ENCODE data around the gene ZNF827.
"Not testable (repeated sequence)": the region's sequence is repeated elsewhere in the genome, so short reads cannot be mapped to it uniquely, and the experiment has no call there.

The ZNF827 gene

GRCh38 chr4:145861336-145862318 lies 77.0 kb downstream of the ZNF827 start:
- peak; percentile 9 for DNase-seq (ENCODE audit: low spot score)

- no peak for DNase-seq (ENCODE audit: low spot score)
Observed at GRCh38 chr4:145860897-145861296, 77.7 kb downstream of the ZNF827 start.

GRCh38 chr4:145860446-145860845 lies 78.2 kb downstream of the ZNF827 start:
- no peak for DNase-seq (ENCODE audit: low spot score)

- DNase-seq (ENCODE audit: low spot score), result no peak
Observed at GRCh38 chr4:145859926-145860325, 78.7 kb downstream of the ZNF827 start.

- DNase-seq (ENCODE audit: low spot score), result no peak
Observed at GRCh38 chr4:145859426-145859825, 79.2 kb downstream of the ZNF827 start.

GRCh38 chr4:145852256-145852839 lies 86.3 kb downstream of the ZNF827 start:
- no peak for DNase-seq (ENCODE audit: low spot score)

- DNase-seq (ENCODE audit: low spot score), result no peak
Observed at GRCh38 chr4:145851511-145852201, 87.0 kb downstream of the ZNF827 start.

GRCh38 chr4:145847764-145848163 lies 90.9 kb downstream of the ZNF827 start:
- DNase-seq (ENCODE audit: low spot score), result no peak

- no peak for DNase-seq (ENCODE audit: low spot score)
Observed at GRCh38 chr4:145845118-145845517, 93.5 kb downstream of the ZNF827 start.

GRCh38 chr4:145843639-145844038 lies 95.0 kb downstream of the ZNF827 start:
- DNase-seq (ENCODE audit: low spot score), result no peak

GRCh38 chr4:145843148-145843547 lies 95.5 kb downstream of the ZNF827 start:
- peak; percentile 76 for DNase-seq (ENCODE audit: low spot score)

GRCh38 chr4:145842224-145842887 lies 96.3 kb downstream of the ZNF827 start:
- DNase-seq (ENCODE audit: low spot score), result no peak

GRCh38 chr4:145840801-145841200 lies 97.8 kb downstream of the ZNF827 start:
- no peak for DNase-seq (ENCODE audit: low spot score)

- DNase-seq (ENCODE audit: low spot score), result peak; percentile 46
Observed at GRCh38 chr4:145840162-145840768, 98.4 kb downstream of the ZNF827 start.

GRCh38 chr4:145839151-145839550 lies 99.5 kb downstream of the ZNF827 start:
- DNase-seq (ENCODE audit: low spot score), result no peak

- not testable (repeated sequence) for DNase-seq (ENCODE audit: low spot score)
Observed at GRCh38 chr4:145832384-145832783, 106.2 kb downstream of the ZNF827 start.

- no peak for DNase-seq (ENCODE audit: low spot score)
Observed at GRCh38 chr4:145830699-145831098, 107.9 kb downstream of the ZNF827 start.

- DNase-seq (ENCODE audit: low spot score), result no peak
Observed at GRCh38 chr4:145829629-145830395, 108.8 kb downstream of the ZNF827 start.

- no peak for DNase-seq (ENCODE audit: low spot score)
Observed at GRCh38 chr4:145828802-145829485, 109.7 kb downstream of the ZNF827 start.

- DNase-seq (ENCODE audit: low spot score), result no peak
Observed at GRCh38 chr4:145827885-145828284, 110.7 kb downstream of the ZNF827 start.

Measured in AG08395 (cell line).